DMS114 treated with DMSO at 0.1 percent for 48 hours (cell line): ENCODE results near the gene FRMD1.

Experiments used
- DNase-seq: peaks from one replicate; lab custom pipeline; 2025; ENCODE audit not compliant: unreplicated experiment; lab: John Stamatoyannopoulos, UW

The FRMD1 gene

DNA sequence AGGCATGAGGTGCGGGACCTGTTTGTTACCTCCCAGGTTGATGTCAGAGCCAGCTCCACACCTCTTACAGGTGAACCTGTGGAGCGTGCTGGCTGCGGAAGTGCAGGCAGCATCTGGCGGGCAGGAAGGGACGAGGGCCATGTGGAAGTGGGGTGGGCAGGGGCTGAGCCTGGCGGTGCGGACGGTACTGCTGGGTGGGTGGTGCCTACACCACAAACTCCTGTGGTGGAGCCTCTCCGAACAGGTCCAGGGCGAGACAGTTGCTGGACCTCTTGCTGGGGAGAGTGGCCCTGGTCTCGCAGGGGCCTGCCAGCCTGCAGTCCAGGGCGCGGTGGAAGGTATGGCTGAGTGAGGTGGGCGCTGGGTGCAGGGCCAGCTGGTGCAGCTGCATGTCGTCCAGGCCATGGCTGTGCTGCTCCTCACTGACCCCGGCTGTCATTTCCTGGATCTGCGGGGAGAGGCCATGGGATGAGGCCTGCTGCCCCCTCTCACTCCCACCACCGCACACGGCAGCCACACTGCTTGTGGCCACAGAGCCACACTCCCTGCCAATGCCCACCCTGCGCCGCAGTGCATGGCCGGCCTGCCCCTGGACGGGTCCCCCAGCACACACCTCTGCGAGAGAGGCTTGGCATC, 22.0 kb downstream of the FRMD1 start:
- no peak for DNase-seq

DNA sequence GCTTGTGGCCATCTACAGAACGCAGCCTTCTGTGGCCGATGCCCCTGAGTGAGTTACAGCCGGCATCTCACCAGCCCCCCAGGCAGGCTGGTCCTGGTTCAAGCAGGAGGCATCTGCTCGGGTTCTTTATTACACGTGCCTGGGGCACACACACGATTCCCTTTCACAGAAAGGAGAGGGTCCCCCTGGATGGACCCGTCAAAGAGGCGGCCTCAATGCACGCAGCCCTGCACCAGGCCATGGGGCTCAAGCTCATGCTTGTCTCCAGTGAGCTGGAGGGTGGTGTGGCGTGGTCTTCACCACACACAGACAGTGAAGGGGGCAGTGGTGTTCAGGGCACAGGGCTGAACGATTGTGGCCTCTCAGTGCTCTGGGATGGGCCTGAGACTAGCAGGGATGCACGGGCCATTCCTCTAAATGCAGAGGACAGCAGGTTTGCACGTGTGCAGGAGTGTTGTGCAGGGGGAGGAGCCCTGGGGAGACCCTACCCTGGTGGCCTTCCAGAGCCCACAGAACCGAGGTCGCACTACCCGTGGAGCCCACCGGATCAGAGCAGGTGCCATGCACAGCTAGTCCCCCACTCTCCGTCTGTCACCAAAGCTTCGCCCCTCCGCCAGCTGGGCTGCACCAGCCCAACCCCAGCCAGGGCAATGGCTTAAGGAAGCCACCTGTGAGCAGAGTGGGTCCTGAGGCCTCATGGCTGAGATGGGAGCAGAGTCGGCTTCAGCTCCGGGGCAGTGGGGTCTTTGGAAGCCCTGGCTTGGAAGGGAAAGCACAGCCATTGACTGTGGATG, 23.1 kb downstream of the FRMD1 start:
- no peak for DNase-seq

DNA sequence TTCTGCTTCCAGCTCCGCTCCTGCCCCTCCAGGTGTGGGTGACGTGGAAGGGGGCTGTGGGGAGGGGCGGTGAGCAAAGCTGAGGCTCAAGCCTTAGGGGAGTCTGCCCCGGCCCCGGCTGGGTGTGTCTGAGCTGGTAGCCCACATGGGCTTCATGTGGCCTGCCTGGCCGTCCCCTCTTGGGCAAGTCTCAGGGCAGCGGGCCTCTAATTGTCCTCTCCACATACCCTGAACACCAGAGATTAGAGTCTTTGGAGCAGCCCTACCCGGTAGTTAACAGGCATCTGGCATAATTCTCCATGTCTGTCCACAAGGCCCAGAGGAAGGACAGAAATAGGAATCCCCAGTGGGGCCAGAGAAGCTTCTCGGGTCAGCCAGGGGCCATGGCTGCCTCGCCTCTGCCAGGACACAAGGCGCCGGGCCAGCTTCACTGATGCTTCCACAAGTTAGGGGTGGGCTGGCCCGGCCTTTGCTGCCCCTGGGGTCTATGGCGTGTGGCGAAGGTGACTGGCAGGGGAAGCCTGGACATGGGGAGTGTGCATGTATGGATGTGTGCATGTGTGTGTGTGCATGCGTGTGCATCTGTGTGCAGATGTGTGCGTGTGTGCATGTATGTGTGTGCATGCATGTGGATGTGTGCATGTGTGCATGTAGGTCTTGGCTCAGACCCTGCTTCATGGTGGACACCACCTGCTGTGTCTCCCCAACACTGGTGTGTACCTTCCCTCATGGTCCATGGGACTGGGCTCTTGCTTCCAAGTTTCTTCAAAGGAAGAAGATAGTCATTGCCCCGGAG, 24.0 kb downstream of the FRMD1 start:
- no peak for DNase-seq

DNA sequence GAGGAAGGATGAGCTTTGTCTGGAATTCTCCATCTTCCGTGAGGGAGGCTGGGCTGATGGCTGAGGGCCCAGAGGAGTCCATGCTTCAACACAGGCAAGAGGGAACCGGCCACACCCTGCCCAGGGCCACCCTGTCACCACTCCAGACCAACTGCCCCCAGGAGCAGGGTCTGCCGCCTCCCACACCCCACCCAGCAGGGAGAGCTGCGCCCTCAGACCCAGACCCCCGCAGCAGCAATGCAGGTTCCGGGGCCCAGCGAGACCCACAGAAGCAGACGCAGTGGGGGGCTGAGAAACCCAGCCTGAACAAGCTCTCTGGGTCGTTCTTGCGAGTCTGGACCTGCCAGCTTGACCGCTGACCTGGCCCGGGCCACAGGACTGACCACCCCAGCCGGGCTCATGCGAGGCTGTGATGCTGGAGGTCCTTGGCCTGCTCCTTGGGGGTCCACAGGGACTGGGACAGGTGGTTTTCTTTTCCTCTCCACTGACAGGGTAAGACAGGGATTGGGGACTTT, 25.0 kb downstream of the FRMD1 start:
- no peak for DNase-seq

DNA sequence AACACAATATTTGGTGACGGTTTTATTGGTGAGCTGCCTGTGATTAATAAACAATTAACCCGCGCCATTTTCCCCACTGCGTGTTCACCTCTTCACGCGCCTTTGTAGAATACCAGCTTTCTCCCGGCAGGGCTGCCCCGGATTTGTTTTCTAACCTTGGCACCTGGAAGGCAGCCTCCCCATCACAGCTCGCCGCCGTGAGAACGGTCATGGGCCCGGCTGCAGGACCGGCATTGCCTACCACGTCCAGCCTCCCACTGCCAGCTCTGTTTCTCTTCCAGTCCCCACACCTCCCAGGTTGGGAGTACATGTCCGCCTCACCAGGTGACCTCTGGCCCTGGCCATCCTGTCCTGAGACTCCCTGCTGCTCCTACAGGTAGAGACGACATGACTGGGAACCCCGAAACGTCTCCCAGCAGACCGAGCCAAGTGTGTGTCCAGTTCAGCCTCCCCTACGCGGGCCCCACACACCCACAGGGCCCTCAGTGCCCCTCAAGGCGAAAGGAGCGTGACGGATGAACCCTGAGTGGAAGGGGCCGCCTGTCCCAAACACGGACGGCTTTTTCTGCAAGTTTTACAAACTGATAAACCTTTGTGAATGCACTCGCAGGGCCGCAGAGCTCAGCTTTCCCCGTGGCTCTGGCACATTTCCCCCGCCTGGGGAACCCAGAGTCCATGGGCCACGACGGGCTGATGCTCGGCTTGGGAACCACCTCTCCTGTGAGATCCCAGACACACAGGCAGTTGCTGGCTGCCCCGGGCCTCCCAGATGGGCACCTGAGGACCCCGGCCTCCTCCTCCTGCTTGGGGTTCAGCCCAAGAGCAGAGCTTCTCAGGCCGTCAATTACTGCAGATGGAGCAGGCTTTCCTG, 25.7 kb downstream of the FRMD1 start:
- no peak for DNase-seq

DNA sequence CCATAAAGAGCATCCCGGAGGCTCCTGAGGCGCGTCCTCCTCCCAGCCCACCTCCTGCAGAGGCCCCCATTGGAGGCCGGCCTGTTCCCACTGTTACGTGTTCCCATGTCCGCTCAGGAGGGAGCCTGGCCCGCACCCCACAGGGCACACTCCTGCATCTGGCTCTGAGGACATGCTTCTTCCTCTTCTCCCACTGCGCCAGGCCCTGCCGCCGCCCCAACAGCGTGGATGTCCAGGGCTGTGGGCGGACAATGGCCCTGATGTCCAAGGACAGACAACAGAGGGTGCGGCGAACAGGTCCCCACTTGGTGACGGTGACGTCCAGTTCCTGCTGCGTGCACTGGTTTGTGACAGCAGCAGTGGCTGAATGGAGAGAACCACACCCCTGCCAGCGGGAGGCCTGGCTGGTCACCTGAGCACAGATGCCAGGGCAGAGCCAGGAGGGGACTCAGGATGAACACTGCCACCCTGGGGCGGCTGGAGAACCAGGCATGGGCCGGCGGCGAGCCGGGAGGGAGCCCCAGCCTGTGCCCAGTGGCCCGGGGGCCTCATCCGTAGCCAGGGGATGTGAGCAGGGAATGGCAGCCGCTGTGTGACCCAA, 26.6 kb downstream of the FRMD1 start:
- no peak for DNase-seq

DNA sequence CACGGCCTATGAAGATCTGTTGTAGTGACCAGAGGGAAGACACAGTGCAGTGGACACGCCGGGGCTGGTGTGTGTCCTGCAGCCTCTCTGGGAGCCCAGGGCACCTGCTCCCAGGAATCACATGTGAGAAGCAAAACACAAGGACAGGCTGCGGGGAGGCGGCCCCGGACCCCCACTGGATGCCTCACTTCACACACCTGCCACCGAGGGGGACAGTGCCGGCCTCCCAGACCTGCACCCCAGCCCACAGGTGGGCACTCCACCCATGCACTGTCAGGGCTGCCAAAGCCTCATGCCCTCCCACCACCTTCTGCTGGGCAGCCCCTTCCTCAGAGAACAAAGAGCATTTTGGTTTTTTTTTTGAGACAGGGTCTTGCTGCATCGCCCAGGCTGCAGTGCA, 27.4 kb downstream of the FRMD1 start:
- DNase-seq = no peak

DNA sequence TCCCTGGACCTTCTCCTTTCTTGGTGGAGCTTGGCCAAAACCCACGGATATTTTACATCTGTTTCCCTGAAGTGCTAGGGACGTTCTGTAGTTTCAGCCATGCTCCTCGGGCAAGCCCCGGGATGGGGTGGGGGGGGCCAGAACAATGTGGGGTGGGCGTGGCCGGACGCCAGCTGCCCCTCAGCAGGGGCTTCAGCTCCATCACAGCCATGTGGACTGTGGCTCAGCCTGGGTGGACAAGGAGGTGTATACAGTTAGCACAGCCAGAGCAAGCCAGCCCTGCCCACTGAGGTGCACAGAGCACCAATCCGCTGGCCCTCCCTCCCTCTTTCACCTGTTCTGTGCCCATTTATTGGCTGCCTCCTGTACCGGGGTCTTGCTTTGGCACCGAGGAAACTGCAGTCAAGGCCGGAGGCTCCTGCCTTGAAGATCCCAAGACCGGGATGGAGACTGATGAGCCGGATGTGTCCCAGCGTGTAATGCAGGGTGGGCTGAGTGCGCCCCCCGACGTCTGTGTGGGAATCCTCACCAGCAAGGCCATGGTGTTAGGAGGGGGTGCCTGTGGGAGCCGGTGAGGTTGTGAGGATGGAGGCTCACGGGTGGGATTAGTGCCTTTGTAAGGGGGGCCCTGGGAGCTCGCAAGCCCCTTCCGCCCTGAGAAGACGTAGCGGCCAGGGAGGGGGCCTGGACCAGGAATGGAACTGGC, 28.0 kb downstream of the FRMD1 start:
- DNase-seq = no peak

DNA sequence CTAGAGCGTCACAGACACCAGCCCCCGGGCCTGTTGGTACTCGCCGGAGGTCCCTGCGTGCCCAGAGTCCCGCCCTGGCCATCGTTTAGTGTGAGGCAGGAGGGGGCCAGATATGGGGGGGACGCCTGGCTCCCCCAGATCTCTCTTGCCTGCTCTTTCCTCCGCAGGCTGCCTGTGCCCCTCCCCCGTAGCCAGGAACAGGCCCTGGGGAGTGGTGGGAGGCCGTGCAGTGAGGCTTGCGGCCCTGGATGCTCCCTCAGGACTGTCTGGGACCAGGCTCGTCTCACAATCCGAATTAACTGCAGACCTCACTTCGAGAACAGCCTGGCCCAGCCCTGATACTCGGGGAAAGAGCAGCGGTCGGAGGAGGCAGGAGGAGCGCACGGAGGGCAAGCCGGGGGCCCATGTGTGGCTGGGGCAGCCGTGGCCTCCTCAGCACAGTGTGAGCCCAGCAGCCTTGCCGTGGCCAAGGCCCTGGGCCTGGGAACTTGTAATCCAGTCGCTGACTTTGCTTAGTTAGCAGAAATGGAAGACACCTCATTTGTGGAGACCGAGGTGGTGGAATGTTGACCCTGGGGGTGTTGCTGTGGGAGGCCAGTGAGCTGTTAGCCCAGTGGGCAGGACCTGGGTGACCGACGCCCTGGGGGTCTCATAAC, 28.7 kb downstream of the FRMD1 start:
- DNase-seq = no peak

DNA sequence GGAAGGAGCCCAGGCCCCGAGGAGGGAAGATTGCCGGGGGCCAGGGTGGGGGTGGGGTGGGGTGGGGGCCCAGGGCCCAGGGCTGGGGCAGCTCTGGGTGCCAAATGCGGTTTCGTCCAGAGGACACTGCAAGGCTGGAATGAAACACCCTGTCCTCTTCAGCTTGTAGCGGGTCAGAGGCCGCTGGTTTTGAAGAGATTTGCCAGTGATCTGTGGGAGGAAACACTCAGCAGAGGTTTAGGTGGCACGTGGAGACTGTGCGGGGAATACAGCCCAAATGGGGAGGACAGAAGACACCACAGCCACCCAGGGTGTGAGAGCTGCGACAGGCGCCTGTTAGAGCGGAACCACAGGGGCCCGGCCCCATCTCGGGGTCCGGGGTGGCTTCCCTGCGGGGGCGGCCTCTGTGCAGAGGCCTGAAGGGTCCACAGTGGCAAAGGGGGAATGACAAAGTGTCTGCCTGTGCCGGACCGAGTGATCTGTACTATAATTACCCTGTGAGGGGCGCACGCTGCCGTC, 29.2 kb downstream of the FRMD1 start:
- DNase-seq = no peak

DNA sequence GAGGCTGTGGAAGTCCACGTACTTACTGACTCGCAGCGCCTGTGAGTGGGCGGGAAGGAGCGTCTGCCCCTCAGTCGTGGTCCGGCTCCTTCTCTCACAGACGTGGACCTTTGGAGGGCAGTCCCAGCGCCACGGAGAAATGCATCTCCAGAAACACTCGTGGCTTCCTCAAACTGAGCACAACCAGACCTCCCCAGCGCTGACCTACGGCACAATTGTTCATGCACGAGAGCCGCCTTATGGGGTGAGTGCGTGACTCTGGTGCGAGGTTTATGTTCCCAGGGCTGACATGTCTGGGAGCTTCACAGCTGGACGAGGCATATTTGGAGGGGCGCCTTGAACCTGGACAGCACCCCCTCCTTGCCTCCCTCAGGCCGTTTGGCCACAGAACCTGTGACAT, 29.7 kb downstream of the FRMD1 start:
- no peak for DNase-seq

DNA sequence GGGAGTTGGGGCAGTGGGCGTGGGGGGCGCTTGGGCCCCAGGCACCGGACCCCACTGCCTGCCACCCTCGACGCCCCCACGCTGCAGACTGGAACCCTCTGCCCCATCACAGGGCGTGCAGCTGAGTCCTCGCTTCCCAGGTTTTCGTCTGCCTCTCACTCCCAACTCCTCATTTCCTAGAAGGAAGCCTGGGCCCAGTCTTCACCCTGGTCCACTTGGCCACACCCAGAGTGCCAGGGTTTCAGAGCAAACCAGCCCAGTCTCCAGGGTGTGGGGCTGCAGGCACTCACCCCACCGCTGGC, 30.3 kb downstream of the FRMD1 start:
- DNase-seq = no peak

DNA sequence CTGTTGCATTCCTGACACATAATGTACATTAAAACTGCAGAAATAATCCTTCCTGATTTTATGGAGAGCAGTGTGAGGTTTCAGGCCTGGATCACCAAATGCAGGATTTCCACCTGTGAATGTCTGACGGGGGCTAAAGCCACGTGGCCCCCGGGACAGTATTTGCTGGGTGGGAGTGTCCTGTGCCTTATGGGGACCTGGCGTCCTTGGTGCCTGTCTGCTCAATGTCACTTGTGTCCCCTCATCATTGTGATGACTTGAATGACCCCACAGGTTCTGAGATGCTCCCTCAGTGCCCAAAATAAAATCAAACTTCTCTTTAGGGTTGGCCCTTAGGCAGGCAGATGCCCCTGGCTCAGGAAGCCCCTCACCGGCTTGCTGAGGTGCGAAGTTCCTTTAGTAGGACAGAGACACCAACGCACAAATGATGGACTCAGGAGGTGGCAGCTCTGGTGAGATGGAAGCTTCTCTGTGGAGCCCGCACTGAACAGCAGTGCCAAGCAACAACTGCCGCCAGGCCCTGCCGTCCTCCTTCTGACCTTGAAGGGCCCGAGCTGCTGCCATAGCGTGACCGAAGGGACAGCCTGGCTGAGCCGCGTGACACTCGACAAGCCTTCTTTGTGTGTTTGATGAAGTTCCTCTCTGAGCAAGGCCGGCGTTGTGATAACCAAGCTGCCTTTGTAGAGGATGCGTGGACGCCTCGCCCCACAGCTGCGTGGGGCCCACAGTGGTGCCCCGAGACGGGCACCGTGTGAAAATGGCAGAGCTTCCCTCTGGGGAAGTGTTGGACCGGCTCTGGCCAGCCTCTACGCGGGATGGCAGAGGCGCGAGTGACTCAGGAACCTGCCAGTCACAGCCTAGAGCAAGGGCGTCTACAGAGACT, 30.9 kb downstream of the FRMD1 start:
- DNase-seq = no peak

DNA sequence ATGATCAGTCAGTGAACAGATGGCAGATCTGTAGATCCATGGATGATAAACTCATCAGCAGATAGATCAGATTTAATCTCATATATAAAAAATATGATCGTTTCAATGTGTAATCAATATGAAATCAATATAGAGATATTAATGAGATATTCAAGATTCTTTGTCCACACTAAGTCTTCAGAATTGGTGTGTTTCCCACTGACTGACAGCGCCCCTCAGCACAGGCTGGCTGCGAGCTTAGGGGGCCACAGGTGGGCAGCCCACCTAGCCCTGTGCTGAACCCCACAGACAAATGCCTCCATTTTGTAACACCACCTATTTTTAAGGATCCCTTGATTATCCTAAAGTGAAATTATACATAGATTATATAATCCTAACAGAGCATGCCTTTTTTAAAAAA, 32.3 kb downstream of the FRMD1 start:
- no peak for DNase-seq

DNA sequence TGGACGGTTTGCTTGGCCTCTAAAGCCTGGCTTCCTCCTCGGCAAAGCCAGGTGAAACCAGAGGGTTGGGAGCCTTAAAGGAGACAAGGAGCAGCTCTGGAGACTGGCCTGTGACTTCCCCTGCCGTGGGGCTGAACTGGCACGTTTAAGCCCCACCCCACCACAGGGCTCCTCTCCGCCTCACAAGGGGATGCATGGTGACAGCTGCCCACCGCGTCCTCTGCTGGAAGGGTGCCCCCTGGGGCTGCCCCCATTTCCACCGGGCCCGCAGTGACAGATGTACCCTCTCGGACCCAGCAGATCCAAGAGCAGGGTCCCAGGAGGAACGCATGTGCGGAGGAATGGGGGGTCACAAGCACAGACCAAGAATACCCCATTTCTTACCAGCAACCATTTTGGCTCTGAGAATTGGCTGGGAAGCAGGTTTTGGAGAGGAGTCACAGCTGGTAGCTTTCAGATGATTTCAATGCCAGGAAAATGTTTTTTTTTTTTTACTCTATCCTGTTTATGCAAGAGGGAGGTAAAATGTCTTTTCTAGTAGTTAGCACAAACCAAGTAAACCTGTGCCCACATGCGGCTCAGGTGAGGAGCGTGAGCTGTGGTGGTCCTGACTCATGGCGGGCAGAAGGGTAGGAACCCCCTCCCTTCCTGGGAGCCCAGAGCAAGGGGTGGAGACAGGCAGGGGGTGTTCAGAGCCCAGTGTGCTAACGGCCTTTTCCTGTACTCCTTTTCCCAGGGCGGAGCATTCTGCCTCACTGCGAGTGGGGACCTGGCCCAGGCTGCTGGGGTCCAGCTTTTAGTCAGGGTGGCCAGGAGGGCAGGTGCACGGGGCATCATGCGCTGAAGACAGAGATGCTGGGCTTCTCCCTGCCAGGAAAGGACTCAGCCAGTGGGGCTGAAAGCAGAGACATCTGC, 33.0 kb downstream of the FRMD1 start:
- DNase-seq = no peak

DNA sequence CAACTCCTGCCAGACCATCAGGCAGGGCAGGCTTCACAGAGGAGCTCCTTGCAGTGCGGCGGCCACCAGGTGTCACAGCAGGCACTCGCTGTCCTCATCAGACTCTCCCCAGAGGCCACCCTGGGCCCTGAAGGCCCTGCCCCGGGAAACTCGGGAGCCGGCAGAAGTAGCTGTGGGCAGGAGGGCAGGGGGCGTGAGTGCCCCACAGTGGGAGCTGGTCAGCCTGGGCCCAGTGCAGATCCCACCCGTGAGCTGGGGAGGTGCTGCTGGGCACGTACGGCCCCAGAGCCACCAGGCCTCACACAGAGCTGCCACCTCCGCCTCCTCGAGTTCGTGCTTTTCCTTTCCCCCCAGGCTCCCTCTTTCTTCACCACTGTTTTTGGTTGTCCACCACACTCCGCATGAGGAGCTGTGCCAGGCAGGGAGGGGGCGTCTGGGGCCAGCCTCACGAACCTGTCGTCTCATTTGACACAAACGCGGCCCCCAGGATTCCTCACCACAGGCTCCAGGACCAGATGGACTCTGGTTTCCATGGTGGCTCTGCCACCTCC, 33.8 kb downstream of the FRMD1 start:
- no peak for DNase-seq

DNA sequence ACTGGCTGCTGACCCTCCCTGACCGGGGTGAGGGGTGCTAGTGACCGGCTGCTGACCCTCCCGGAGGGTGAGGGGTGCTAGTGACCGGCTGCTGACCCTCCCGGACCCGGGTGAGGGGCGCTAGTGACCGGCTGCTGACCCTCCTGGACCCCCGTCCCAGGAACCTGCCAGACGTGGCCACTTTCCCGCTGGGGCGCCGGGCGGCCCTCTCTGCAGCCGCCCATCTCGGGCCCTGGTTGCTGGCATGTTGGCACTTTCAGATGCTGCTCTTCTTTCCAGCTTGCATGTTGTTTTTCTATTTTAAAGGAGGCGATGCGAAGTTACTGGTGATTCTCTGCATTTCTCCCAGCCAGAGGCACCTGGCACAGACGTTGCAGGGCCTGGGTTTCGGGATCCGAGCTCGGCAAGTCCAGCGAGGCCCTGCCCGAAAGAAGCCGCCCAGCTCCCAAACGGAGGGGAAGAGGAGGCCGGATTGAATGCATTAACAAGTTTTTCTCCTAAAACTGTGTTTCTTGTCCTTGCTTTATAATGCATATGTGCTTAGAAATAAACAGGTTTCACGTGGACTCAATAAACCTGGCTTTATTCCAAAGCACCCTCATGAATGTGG, 34.4 kb downstream of the FRMD1 start:
- no peak for DNase-seq
